ENCODE measurements around the gene SLC22A23.
"Not testable (repeated sequence)": the region's sequence is repeated elsewhere in the genome, so short reads cannot be mapped to it uniquely, and the experiment has no call there.

- not testable (repeated sequence) for TF ChIP-seq EZH2 (IDR thresholded peaks at IDR 0.05); POLR2AphosphoS5 (IDR thresholded peaks at IDR 0.05; ENCODE audit: borderline replicate concordance, low read depth, low read length)
These were observed 78.5 kb downstream of the SLC22A23 start for GRCh38 chr6:3378398-3378782.

All from SK-N-MC (cell line).